Endodermal cell (in vitro differentiated cells): ENCODE results near the gene LRRC1. TPM values are rescaled to one million over a fixed set of nuclear protein-coding genes. Genes with fewer than 3 reads are reported as not detected.

Source experiments
- DNase-seq: peaks from one replicate; pipeline ENCODE4 v3.0.0-alpha.2; 2017
- H3K27ac ChIP-seq: 2 replicates; pipeline ENCODE4 v1.5.1; 2013; ENCODE audit warnings: mild to moderate bottlenecking, low read depth, low read length, moderate library complexity
- H3K27me3 ChIP-seq: 2 replicates; pipeline ENCODE4 v1.6.1; 2013; ENCODE audit warnings: mild to moderate bottlenecking, low read length, moderate library complexity; ENCODE audit not compliant: insufficient read depth, control insufficient read depth, poor library complexity, severe bottlenecking
- H3K36me3 ChIP-seq: 2 replicates; pipeline ENCODE4 v1.7.0; 2013; ENCODE audit warnings: mild to moderate bottlenecking, low read length, moderate library complexity; ENCODE audit not compliant: control insufficient read depth, insufficient read depth
- H3K4me1 ChIP-seq: one replicate; pipeline ENCODE4 v1.7.0; 2013; ENCODE audit warnings: low read length; ENCODE audit not compliant: control insufficient read depth, insufficient read depth
- H3K4me3 ChIP-seq: 2 replicates; pipeline ENCODE4 v1.5.1; 2013; ENCODE audit warnings: mild to moderate bottlenecking, low read length, moderate library complexity
- H3K9ac ChIP-seq: 2 replicates; pipeline ENCODE4 v1.6.1; 2013; ENCODE audit warnings: mild to moderate bottlenecking, low read length, moderate library complexity; ENCODE audit not compliant: poor library complexity, severe bottlenecking; ENCODE audit errors: extremely low read depth
- H3K9me3 ChIP-seq: 2 replicates; pipeline ENCODE4 v1.6.1; 2013; ENCODE audit warnings: mild to moderate bottlenecking, low read length, moderate library complexity; ENCODE audit not compliant: control insufficient read depth
- H3K27ac Mint-ChIP-seq: 2 replicates; pipeline ENCODE4 v1.8.0; 2020; ENCODE audit warnings: mixed read lengths
- H3K27me3 Mint-ChIP-seq: 2 replicates; pipeline ENCODE4 v1.8.0; 2021; ENCODE audit warnings: mild to moderate bottlenecking, mixed read lengths; ENCODE audit not compliant: insufficient read depth
- H3K36me3 Mint-ChIP-seq: 2 replicates; pipeline ENCODE4 v1.8.0; 2020; ENCODE audit warnings: low read depth, mixed read lengths
- H3K4me1 Mint-ChIP-seq: 2 replicates; pipeline ENCODE4 v1.8.0; 2020; ENCODE audit warnings: mixed read lengths
- H3K4me3 Mint-ChIP-seq: 2 replicates; pipeline ENCODE4 v1.8.0; 2020; ENCODE audit warnings: mild to moderate bottlenecking, moderate library complexity, mixed read lengths
- H3K9me3 Mint-ChIP-seq: 2 replicates; pipeline ENCODE4 v1.8.0; 2020; ENCODE audit warnings: mild to moderate bottlenecking, mixed read lengths
- CTCF ChIP-seq: fragments of 200-600 bp; sonication (generic); conservative IDR thresholded peaks from 2 replicates; pipeline ENCODE4 v1.5.0; 2021; ENCODE audit warnings: antibody characterized with exemption, mild to moderate bottlenecking
- WGBS, 2 experiments: methylation state at CpG; one replicate each; pipeline versions ENCODE4 v1.1.5 to v1.1.7; 2013; ENCODE audit warnings: missing lambda C conversion rate in 2 of 2, mixed read lengths in 1 of 2; ENCODE audit not compliant: insufficient coverage in 1 of 2, insufficient read length in 1 of 2; 5-methylcytosine and 5-hydroxymethylcytosine counted together
- total RNA-seq, 2 donors: library from RNA; stranded (reverse); fragmentation: NEBNext Ultra II Directional in 1 of 2; extraction: Animal tissue kit (Norgen Biotek cat#: 25700) in 1 of 2; gene quantifications; 2 replicates in 1 of 2; 3 replicates in 1 of 2; pipeline ENCODE4 v1.2.1, GENCODE V29; 2021

The LRRC1 gene
- total RNA-seq, 2 donors from 2014 or later, result 14.1 to 15.3 TPM

GRCh38 chr6:53906103-53906502 is 111.3 kb downstream of the LRRC1 start:
- Mint-ChIP-seq H3K9me3 (no peaks in the 10 kb centered on the region), H3K27ac (no peak overlapping the region), H3K4me1 (peaks cover 4% of the 10 kb centered on the region), H3K4me3 (no peak overlapping the region), H3K36me3 (peaks cover 13% of the 10 kb centered on the region), H3K27me3 (no peaks in the 10 kb centered on the region)
- Histone ChIP-seq H3K36me3 (peaks cover 6% of the 10 kb centered on the region), H3K4me1 (no peaks in the 10 kb centered on the region), H3K27ac (no peak overlapping the region), H3K4me3 (no peak overlapping the region), H3K27me3 (no peaks in the 10 kb centered on the region), H3K9ac (no peak overlapping the region), H3K9me3 (no peaks in the 10 kb centered on the region)
- no peak for TF ChIP-seq CTCF
- DNase-seq, result no peak
- WGBS, 2 experiments, result 92 to 100% methylated on average over 2 to 3 of the region's 3 CpGs

- H3K9me3 ChIP-seq, result no peaks in the 10 kb centered on the region
- no peak overlapping the region for H3K27ac Mint-ChIP-seq
- no peak overlapping the region for H3K9ac ChIP-seq
- no peak for DNase-seq
- no peak overlapping the region for H3K27ac ChIP-seq
- no peak overlapping the region for H3K4me3 Mint-ChIP-seq
- WGBS, 2 experiments, result 84 to 92% methylated on average over 2 to 3 of the region's 3 CpGs
- no peak for TF ChIP-seq CTCF
- H3K4me3 ChIP-seq, result no peak overlapping the region
- H3K9me3 Mint-ChIP-seq, result no peaks in the 10 kb centered on the region
- peaks cover 13% of the 10 kb centered on the region for H3K36me3 Mint-ChIP-seq
- H3K36me3 ChIP-seq, result peaks cover 6% of the 10 kb centered on the region
- H3K27me3 ChIP-seq, result no peaks in the 10 kb centered on the region
- no peaks in the 10 kb centered on the region for H3K4me1 ChIP-seq
- no peaks in the 10 kb centered on the region for H3K27me3 Mint-ChIP-seq
- H3K4me1 Mint-ChIP-seq, result peaks cover 4% of the 10 kb centered on the region
Observed at GRCh38 chr6:53906842-53907241, 112.0 kb downstream of the LRRC1 start.

- H3K27ac Mint-ChIP-seq, result no peak overlapping the region
- DNase-seq, result no peak
- H3K4me3 Mint-ChIP-seq, result no peak overlapping the region
Observed at GRCh38 chr6:53910834-53911233, 116.0 kb downstream of the LRRC1 start.

More at GRCh38 chr6:53910834-53911233, 116.0 kb downstream of the LRRC1 start:
- Histone ChIP-seq H3K27ac (peak overlapping the region; percentile 72), H3K4me1 (no peaks in the 10 kb centered on the region), H3K9me3 (no peaks in the 10 kb centered on the region), H3K36me3 (no peaks in the 10 kb centered on the region), H3K4me3 (no peak overlapping the region), H3K9ac (no peak overlapping the region), H3K27me3 (no peaks in the 10 kb centered on the region)
- TF ChIP-seq CTCF, result no peak
- no peaks in the 10 kb centered on the region for H3K36me3 Mint-ChIP-seq
- WGBS, 2 experiments, result 94% methylated on average over 4 of the region's 4 CpGs; no CpG with 5 or more reads in 1 of the 2 experiments
- H3K27me3 Mint-ChIP-seq, result no peaks in the 10 kb centered on the region
- H3K9me3 Mint-ChIP-seq, result no peaks in the 10 kb centered on the region
- peaks cover 19% of the 10 kb centered on the region for H3K4me1 Mint-ChIP-seq
